Small intestine (tissue), 7 donors: ENCODE results near the gene CHRNB1. TPM values are rescaled to one million over a fixed set of nuclear protein-coding genes. Genes with fewer than 3 reads are reported as not detected.
A peak's percentile ranks its signal among the peaks of the same experiment; 100 is the strongest.

ENCODE experiments used
- DNase-seq, 2 donors: peaks; one replicate each; pipeline versions ENCODE4 v3.0.0 to v3.0.0-alpha.2; 2013
- FAIRE-seq: peaks from 2 replicates; lab custom pipeline; 2012; peaks lifted over from hg19 to GRCh38; lab: Jason Lieb, UNC
- H3K27ac ChIP-seq, 3 donors: one replicate each; pipeline ENCODE4 v1.5.1; 2013; ENCODE audit warnings: low read length in 2 of 3, mild to moderate bottlenecking in 2 of 3, control low read depth in 1 of 3, inconsistent platforms in 1 of 3, low read depth in 1 of 3, moderate library complexity in 1 of 3
- H3K27me3 ChIP-seq, 3 donors: one replicate each; pipeline ENCODE4 v1.6.1; 2013; ENCODE audit warnings: low read length in 3 of 3, inconsistent platforms in 1 of 3; ENCODE audit not compliant: control insufficient read depth in 3 of 3, insufficient read depth in 3 of 3
- H3K36me3 ChIP-seq, 3 donors: one replicate each; pipeline ENCODE4 v1.6.1; 2013; ENCODE audit warnings: low read length in 3 of 3, inconsistent platforms in 1 of 3, low read depth in 1 of 3, mild to moderate bottlenecking in 1 of 3, moderate library complexity in 1 of 3; ENCODE audit not compliant: control insufficient read depth in 3 of 3, insufficient read depth in 2 of 3
- H3K4me1 ChIP-seq, 3 donors: one replicate each; pipeline ENCODE4 v1.6.1; 2013; ENCODE audit warnings: low read length in 2 of 3, inconsistent platforms in 1 of 3, low read depth in 1 of 3, mild to moderate bottlenecking in 1 of 3, moderate library complexity in 1 of 3; ENCODE audit not compliant: control insufficient read depth in 3 of 3, insufficient read depth in 2 of 3
- H3K4me3 ChIP-seq, 3 donors: one replicate each; pipeline ENCODE4 v1.5.1; 2013; ENCODE audit warnings: low read length in 3 of 3, control low read depth in 1 of 3, inconsistent platforms in 1 of 3, low read depth in 1 of 3, mild to moderate bottlenecking in 1 of 3, moderate library complexity in 1 of 3
- H3K9me3 ChIP-seq, 2 donors: one replicate each; pipeline ENCODE4 v1.6.1; 2013; ENCODE audit warnings: low read depth in 1 of 2, low read length in 1 of 2; ENCODE audit not compliant: control insufficient read depth in 2 of 2, insufficient read depth in 1 of 2
- WGBS, 3 donors: extraction: QIAGEN DNeasy Blood & Tissue Kit; methylation state at CpG; one replicate each; pipeline ENCODE4 v1.1.7; 2013; 5-methylcytosine and 5-hydroxymethylcytosine counted together
- polyA plus RNA-seq, 4 donors: library from polyadenylated mRNA; stranded (reverse) in 3 of 4; unstranded in 1 of 4; fragments of 200-250 nt in 3 of 4; fragments of 120-200 nt in 1 of 4; gene quantifications; one replicate each; pipeline versions ENCODE4 v1.2.1 to v1.2.3, GENCODE V29; 2013
- donor health status: healthy with polysubstance abuse.
- donor health status: control.
- donor health status: control.
- donor health status: Bipolar disorder and iron deficiency.
- donor health status: healthy.

The CHRNB1 gene
- polyA plus RNA-seq, 4 donors, result 8.4 to 11.9 (median 10.4) TPM

GRCh38 chr17:7443499-7444485 is 1.1 kb upstream of the CHRNB1 start:
- H3K36me3 ChIP-seq, result no peaks in the 10 kb centered on the region
- WGBS, 3 donors, result 78 to 87% (median 85%) methylated on average over 7 of the region's 7 CpGs
- peaks cover 0 to 36% (median 0%) of the 10 kb centered on the region in 3 donors for H3K4me1 ChIP-seq
- H3K9me3 ChIP-seq, result no peaks in the 10 kb centered on the region
- H3K27me3 ChIP-seq, result peaks cover 0 to 82% (median 17%) of the 10 kb centered on the region in 3 donors
- no peak overlapping the region for H3K27ac ChIP-seq
- FAIRE-seq (no peak), DNase-seq (no peak)
- H3K4me3 ChIP-seq, result no peak overlapping the region

GRCh38 chr17:7445619-7445968 is 733 bp downstream of the CHRNB1 start:
- WGBS, 3 donors, result 0 to 5% (median 2%) methylated on average over 16 of the region's 16 CpGs
- peaks cover 0 to 21% (median 0%) of the 10 kb centered on the region in 3 donors for H3K4me1 ChIP-seq
- H3K4me3 ChIP-seq, result peak overlapping the region; percentile 34 to 47 (median 46)
- H3K9me3 ChIP-seq, result no peaks in the 10 kb centered on the region
- H3K27ac ChIP-seq, result no peak overlapping the region
- no peak for FAIRE-seq
- no peaks in the 10 kb centered on the region for H3K36me3 ChIP-seq
- H3K27me3 ChIP-seq, result peaks cover 0 to 65% (median 13%) of the 10 kb centered on the region in 3 donors
- DNase-seq, result peak; percentile 81

- no peaks in the 10 kb centered on the region for H3K36me3 ChIP-seq
- 90 to 91% (median 90%) methylated on average over 7 of the region's 7 CpGs for WGBS, 3 donors
- peaks cover 0 to 37% (median 10%) of the 10 kb centered on the region in 3 donors for H3K27me3 ChIP-seq
- H3K27ac ChIP-seq, result no peak overlapping the region
- H3K4me1 ChIP-seq, result peaks cover 0 to 19% (median 0%) of the 10 kb centered on the region in 3 donors
- H3K4me3 ChIP-seq, result no peak overlapping the region
- no peaks in the 10 kb centered on the region for H3K9me3 ChIP-seq
- no peak for DNase-seq
- FAIRE-seq, result no peak
Observed at GRCh38 chr17:7448461-7448860, 3.6 kb downstream of the CHRNB1 start.

GRCh38 chr17:7459961-7460545 is 15.2 kb downstream of the CHRNB1 start:
- FAIRE-seq, result no peak

GRCh38 chr17:7460850-7461660 is 16.2 kb downstream of the CHRNB1 start:
- H3K9me3 ChIP-seq, result no peaks in the 10 kb centered on the region
- WGBS, 3 donors, result 93 to 94% (median 94%) methylated on average over 7 of the region's 7 CpGs
- peaks cover 3 to 52% (median 6%) of the 10 kb centered on the region in 3 donors for H3K36me3 ChIP-seq
- H3K27ac ChIP-seq, result no peak overlapping the region
- no peak for FAIRE-seq
- DNase-seq, result no peak
- H3K4me1 ChIP-seq, result peaks cover 0 to 5% (median 0%) of the 10 kb centered on the region in 3 donors
- no peaks in the 10 kb centered on the region for H3K27me3 ChIP-seq
- H3K4me3 ChIP-seq, result no peak overlapping the region

More at GRCh38 chr17:7459961-7460545, 15.2 kb downstream of the CHRNB1 start:
- Histone ChIP-seq H3K27ac (no peak overlapping the region), H3K4me3 (no peak overlapping the region), H3K27me3 (no peaks in the 10 kb centered on the region), H3K36me3 (peaks cover 3 to 42% (median 3%) of the 10 kb centered on the region in 3 donors), H3K9me3 (no peaks in the 10 kb centered on the region), H3K4me1 (peaks cover 0 to 8% (median 0%) of the 10 kb centered on the region in 3 donors)
- whole genome bisulfite sequencing, 3 donors, result 70 to 73% (median 73%) methylated on average over 3 of the region's 3 CpGs
- no peak for DNase-seq

GRCh38 chr17:7462474-7463371 is 17.9 kb downstream of the CHRNB1 start:
- H3K27me3 ChIP-seq, result no peaks in the 10 kb centered on the region
- H3K9me3 ChIP-seq, result no peaks in the 10 kb centered on the region
- no peak overlapping the region for H3K4me3 ChIP-seq
- DNase-seq (no peak), FAIRE-seq (no peak)
- WGBS, 3 donors, result 92 to 93% (median 92%) methylated on average over 37 to 44 of the region's 44 CpGs
- no peak overlapping the region for H3K27ac ChIP-seq
- peaks cover 0 to 3% (median 0%) of the 10 kb centered on the region in 3 donors for H3K4me1 ChIP-seq
- H3K36me3 ChIP-seq, result peaks cover 3 to 65% (median 8%) of the 10 kb centered on the region in 3 donors

GRCh38 chr17:7463372-7463846 is 18.5 kb downstream of the CHRNB1 start:
- 88 to 93% (median 89%) methylated on average over 11 to 14 of the region's 14 CpGs for WGBS, 3 donors
- DNase-seq, result no peak
- Histone ChIP-seq H3K27ac (no peak overlapping the region), H3K27me3 (no peaks in the 10 kb centered on the region), H3K4me1 (peaks cover 0 to 3% (median 0%) of the 10 kb centered on the region in 3 donors), H3K36me3 (peaks cover 3 to 71% (median 8%) of the 10 kb centered on the region in 3 donors), H3K4me3 (no peak overlapping the region), H3K9me3 (no peaks in the 10 kb centered on the region)
- FAIRE-seq, result no peak
